HG03159 (cell line): ENCODE measurements around the gene TSPYL6.

Source experiments
- ATAC-seq: cut with Tn5 transposase; IDR thresholded peaks from one replicate; pipeline ENCODE4 v1.9.1; 2021; ENCODE audit warnings: mild to moderate bottlenecking, moderate library complexity; ENCODE audit not compliant: unreplicated experiment

Gene TSPYL6

DNA sequence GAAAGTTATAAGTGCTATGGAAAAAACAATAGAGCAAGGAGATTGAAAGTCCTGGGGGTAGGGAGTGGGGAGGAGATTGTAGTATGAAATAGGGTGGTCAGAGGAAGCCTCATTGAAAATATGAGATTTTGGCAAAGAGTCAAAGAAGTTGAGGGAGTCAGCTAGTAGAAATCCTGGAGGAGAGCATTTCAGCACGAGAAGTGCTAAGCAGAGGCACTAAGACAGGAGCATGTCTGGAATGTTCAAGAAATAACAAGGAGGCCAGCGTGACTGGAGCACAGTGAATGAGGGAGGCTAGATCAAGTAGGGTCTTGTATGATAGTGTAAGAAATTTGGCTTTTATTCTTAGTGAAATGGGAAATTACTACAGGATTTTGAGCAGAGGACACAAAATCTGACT, 2.1 kb upstream of the TSPYL6 start:
- ATAC-seq, result no peak

DNA sequence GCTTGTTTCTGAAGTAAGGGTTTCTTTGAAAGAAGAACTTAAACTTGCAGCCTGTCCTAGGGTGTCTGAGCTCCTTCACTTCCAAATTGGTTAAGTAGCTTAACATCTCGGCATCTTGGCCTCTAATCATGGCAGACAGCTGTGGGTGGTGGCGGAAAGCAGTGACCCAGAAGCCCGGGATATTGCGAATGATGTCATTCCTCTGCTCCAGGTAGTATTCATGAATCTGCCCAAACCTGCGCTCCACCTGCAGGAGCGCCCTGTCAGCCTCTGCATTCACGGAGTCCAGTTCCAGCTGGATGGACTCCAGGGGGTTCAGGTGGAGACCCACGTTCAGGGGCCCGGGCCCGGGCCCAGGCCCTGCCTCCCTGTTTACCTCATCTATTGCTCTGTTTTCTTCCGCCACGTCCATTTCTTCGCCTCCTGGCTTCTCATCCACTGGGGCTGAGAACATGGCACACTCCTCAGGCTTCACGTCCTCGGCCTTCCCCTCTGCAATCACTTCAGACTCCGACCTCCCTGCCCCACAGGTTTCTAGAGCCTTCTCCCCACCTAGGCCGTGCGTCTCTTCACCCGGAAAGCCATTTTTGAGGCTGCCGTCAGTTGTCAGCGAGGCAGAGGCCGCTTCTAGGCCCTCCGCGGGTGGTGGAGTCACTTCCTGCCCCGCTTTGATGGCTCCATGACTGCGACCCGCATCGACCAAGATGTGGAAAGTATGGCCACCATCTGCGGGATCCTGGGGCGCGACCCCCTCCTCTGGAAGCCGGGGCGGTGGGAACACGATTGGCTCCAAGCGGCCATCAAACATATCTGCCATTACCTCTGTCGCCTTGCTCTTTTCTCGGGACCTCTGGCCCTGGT, 569 bp downstream of the TSPYL6 start:
- ATAC-seq, result no peak

- no peak for ATAC-seq
These were observed 1.8 kb downstream of the TSPYL6 start for GRCh38 chr2:54254180-54254579.

- ATAC-seq, result no peak
These were observed 6.4 kb downstream of the TSPYL6 start for GRCh38 chr2:54249629-54250028.

GRCh38 chr2:54247115-54247514, 8.9 kb downstream of the TSPYL6 start:
- ATAC-seq, result no peak

DNA sequence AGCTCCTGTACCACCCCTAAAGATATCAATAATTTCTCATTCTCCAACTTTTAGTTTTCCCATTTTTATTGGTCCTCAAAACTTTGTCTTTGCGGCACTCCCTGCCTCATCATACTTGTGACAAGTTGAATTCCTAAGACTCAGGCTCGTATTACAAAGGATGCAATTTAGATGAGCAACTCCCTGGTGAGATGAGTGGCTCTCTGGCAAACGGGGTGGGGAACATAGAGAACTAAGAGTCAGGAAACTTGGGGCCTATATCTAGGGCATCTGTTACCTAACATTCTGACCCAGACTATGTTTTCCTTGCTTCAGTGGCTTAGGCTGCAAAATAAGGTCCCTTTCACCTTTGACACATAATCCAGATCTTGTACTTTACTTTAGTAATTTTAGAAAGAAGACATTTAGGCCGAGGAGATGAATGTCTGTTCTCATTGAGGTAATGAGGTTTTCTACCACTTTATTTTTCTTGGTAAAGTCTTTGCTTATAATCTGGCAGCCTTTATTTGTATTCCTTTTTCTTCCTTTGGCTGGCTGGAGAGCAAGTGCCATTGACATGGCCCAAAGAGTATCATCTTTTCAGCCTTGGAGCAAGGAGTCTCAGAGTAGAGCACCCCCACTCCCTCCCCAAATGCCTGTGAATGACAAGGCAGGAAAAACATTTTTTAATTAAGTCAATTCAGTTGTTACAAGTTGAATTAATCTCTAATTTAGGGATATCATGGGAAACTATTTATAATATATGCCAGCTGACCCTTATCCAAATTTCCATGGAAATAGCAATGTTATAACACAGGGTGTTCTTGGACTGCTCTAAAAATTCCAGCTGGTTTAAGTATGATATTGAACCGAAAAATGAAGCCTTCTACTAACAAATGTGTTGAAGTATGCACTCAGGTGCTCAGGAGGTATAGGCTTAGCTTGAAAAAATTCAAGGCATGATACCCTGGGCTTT, 15.2 kb downstream of the TSPYL6 start:
- no peak for ATAC-seq

DNA sequence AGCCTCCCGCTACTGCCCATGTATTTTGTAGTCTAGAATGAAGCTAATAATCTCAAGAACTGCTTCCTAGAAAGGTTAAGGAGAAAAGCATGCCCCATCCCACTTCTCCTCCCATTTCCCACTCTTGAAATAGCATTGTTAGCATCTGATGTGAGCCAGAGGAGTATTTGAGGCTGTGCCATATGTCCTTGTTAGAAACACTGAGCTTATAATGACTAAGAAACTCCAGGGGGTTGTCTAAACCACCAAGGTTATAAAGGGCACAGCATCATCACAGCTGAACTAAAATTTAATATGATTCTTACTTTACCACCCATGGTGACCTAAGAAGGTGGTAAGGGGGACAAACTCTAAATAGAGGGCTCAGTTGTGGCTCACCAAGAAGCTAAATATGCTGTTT, 16.6 kb downstream of the TSPYL6 start:
- ATAC-seq, result no peak

DNA sequence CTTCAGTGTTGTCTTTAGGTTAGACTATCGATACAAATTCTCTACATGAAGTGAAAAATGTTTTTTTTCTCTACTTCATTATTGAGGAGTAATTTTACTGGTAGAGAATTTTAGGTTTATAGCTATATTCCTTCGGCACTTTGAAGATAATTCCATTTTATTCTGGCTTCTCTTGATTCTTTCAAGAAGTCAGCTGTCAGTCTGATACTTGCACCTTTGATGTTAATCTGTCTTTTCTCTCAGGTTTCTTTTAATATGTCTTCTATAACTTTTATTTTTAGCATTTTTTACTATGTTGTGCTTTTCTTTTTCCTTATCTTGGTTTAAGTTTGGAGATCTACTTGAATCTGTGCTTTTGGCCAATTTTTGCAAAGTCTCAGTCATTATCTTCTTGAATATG, 18.6 kb downstream of the TSPYL6 start:
- no peak for ATAC-seq

DNA sequence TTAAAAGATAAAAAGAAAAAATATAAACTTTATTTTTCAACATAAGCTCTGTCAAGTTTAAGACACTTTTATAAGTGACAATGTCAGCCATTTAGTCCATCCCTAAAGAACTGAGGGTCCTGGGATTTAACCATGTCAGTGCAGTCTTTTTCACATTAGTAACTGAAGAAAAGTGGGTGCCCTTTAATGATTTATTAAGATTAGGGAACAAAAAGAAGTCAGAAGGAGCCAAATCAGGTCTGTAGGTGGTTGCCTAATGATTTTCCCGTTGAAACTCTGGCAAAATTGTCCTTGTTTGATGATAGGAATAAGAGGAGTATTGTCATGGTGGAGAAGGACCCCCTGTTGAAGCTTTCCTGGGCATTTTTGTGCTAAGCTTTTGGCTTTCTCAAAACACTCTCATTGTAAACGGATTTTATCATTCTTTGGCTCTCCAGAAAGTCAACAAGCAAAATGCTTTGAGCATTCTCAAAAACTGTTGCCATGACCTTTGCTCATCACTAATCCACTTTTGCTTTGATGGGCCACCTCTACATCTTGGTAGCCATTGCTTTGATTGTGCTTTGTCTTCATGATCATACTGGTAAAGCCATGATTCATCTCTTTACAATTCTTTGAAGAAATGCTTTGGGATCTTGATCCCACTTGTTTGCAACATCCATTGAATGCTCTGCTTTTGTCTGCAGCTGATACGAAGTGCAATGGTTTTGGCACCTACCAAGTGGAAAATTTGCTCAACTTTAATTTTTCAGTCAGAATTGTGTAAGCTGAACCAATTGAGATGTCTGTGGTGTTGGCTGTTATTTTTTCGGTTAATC, 22.0 kb downstream of the TSPYL6 start:
- ATAC-seq, result no peak

DNA sequence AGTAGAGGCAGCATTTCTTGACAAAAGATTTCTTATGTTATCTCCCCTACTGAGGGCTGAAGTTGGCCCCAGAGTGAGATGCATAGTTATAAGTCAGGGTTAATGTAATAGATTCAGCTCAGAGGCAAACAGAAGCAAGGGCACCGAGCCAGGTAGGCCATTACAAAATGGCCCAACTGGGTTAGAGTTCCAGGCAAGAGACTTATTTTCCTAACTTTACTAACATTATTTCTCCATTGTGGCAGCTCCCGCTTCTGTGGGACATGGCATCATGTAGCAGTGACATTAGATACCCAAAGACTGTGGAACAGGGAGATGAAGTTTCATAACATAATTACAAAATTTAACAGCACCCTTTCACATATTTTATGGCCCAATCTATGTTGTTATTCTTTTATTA, 27.1 kb downstream of the TSPYL6 start:
- ATAC-seq, result no peak

GRCh38 chr2:54227798-54228197, 28.2 kb downstream of the TSPYL6 start:
- no peak for ATAC-seq

DNA sequence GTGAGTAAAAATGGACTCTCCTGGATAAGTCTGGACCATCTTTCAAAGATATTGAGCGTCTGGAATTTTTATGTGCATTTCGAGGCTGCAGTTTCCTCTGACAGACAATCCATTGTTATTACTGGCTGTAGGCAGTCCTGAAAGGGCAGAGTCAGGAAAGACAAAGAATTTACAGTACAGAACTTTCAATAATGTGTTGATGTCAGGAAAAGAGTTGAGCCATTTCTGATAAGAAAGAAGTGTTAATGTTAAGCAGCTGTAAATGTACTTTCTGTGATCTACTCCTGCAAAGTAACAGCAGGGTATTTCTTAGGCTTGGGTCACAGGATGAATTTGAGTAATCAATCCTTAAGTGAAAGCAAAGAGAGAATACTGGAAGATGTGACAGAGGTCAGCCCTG, 29.8 kb downstream of the TSPYL6 start:
- ATAC-seq, result no peak

DNA sequence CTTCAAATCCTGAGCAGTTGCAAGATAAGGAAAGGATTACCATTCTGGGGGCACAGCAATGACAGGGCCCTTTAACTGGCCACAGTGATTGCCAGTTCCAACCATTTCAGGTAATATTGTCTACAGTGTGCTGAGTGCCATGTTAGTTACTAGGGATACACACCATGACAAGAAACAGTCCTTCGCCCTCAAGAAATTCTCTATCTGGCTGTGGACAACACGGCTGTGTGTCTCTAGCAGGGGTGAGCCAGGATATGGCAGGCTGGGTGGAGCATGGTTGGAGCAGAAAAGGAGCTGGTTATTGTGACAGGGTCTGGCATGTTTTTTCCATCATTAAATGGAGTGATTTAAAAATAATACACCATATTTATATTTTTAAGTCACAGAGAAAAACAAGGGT, 31.0 kb downstream of the TSPYL6 start:
- no peak for ATAC-seq

- no peak for ATAC-seq
These were observed 42.9 kb downstream of the TSPYL6 start for GRCh38 chr2:54213082-54213481.

DNA sequence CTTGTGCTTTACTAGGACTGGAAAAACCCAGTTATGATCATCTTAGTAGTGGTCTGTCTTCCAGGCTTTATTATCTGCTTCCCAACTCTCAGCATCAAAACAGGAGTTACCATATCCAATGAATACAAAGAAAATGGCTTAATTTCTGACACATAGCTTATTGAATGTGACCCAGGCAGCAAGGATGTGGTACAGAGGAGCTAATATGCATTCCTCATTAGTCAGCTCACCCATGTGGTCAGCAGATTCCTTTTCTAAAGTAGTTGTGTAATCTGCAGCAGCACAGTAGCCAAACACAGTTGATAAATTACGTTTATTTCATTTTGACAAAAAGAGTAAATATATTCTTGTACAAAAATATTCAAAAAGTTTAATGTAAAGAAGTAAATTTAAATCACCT, 43.6 kb downstream of the TSPYL6 start:
- ATAC-seq, result no peak

DNA sequence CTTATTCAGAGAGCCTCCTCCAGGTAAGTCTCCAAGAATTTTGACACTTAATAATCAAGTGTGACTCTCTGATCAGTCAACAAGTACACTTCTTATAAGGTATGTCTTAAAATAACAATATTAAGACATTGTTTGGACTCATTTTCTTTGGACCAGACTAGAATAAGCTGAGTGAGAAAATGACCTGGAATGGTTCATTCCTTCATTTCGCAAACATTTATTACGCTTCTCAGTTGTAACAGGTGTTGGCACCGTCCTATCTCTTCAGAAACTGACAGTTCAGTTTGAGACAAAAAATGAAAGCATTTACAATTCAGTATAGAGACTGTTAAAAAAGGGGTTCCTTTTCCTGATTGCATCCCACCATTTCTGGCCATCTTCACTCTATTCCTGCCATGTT, 46.6 kb downstream of the TSPYL6 start:
- no peak for ATAC-seq

DNA sequence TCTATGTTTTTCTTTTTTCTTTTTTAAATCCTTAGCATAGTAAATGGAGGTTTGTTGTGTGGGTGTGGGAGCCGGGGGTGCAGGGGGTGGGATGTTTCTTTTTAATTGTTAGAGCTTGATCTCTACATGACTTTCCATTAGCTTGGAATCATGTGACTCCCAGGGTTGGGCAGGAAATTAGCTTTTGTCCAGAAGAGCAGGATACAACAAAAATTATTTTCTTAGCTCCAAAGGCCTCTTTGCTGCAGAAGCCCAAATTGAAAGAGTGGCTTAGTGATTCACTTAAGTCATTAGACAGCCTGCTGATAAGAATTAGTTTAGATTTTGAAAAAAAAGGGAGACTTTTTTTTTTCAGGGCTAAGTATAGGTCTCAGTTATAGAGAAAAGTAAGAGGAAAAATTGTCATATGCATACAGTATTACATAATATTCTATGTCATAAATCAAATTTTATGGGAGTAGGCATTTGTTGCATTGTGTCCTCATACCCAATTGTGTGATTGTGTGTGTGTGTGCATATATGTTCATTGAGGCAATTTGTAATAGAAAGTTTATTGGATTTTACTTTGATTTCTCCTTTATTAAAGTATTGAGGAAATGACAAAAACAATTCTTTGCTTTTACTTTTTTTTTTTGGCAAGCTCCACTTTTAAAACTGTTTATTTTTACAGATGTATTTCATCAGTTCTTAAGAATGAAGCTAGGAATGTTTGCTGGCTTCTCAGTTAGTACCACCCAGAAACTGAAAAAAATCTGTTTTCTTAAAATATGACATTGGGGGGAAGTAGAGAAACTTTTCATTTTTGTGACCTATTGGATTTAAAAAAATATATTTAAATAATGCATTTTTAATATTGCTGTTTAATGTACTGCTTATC, 47.4 kb downstream of the TSPYL6 start:
- ATAC-seq, result no peak

- no peak for ATAC-seq
These were observed 48.3 kb downstream of the TSPYL6 start for GRCh38 chr2:54207666-54208195.

DNA sequence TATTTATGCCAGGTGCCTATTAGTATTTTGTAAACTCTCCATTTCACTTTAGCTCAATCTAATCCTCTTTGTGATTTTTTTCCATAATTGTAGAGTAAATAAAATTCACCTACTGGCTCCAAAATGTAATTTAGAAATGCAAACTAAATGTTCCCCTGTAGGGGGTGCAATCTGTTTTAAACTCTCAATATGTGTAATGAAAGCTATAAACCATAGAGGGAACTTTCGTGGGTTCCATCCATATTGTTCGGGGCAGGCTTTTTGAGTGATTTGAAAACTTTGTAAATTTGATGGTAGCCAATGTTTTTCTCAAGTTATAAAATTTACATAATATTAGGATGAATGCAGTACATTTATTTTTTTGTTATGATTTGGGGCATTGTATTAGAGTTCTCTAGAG, 49.4 kb downstream of the TSPYL6 start:
- ATAC-seq, result peak; percentile 61

DNA sequence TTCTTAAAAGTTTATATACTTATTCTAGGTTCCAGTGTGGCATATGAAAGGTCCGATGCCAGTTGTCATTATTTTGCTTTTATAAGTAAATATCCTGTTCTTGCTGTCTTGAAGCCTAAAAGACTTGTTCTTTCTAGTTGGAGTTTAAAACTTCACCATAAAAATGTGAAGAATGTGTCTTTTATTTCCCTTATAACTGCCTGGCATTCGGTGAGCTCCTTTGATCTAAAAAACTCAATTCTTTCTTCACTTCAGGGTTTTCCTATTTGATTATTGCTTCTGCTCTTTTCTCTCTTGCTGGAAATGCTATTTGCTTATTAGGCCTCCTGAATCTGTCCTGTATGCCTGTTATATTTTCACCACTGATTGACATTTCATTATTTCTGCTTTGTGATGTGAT, 51.6 kb downstream of the TSPYL6 start:
- no peak for ATAC-seq
